ENCODE measurements around the gene KCTD10.

DNA sequence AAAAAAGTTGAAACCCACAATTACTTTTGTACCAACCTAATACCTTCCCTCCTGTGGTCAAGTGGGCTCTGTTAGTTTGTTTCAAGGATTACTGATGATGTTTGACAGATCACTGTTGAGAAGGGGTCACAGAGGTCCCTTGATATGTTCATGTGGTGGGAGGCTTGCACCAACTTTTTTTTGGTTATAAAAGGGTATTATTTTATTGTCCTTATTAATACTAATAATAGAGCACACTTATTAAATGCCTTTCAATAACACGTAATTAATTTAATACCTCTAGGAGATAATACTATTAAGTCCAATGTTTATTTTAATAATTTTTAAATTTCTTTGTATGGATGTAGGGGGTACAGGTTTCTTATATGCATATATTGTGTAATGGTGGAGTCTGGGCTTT lies 4.8 kb upstream of the KCTD10 start:
- TF ChIP-seq, protein P1, sequence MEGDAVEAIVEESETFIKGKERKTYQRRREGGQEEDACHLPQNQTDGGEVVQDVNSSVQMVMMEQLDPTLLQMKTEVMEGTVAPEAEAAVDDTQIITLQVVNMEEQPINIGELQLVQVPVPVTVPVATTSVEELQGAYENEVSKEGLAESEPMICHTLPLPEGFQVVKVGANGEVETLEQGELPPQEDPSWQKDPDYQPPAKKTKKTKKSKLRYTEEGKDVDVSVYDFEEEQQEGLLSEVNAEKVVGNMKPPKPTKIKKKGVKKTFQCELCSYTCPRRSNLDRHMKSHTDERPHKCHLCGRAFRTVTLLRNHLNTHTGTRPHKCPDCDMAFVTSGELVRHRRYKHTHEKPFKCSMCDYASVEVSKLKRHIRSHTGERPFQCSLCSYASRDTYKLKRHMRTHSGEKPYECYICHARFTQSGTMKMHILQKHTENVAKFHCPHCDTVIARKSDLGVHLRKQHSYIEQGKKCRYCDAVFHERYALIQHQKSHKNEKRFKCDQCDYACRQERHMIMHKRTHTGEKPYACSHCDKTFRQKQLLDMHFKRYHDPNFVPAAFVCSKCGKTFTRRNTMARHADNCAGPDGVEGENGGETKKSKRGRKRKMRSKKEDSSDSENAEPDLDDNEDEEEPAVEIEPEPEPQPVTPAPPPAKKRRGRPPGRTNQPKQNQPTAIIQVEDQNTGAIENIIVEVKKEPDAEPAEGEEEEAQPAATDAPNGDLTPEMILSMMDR (conservative IDR thresholded peaks at IDR 0.05): no peak
- TF ChIP-seq EZH2 (IDR thresholded peaks at IDR 0.05; ENCODE audit: low read depth): no peak

All from PC-9 (cell line).